Loucy (cell line): Measurements from ENCODE around the gene CR1.

Experiments used
- H2AFZ ChIP-seq: fragments of 200-600 bp; sonication (generic); 2 replicates; pipeline ENCODE4 v1.6.0; 2016; ENCODE audit warnings: antibody characterized with exemption, mild to moderate bottlenecking, low read length, moderate library complexity
- H3F3A ChIP-seq: fragments of 200-600 bp; 2 replicates; pipeline ENCODE4 v1.6.0; 2016; ENCODE audit warnings: antibody characterized with exemption, low read depth, mild to moderate bottlenecking
- H3K27me3 ChIP-seq: fragments of 200-600 bp; sonication (generic); 2 replicates; pipeline ENCODE4 v1.6.1; 2014; ENCODE audit warnings: low read length, mild to moderate bottlenecking; ENCODE audit not compliant: insufficient read depth, poor library complexity, severe bottlenecking
- H3K36me3 ChIP-seq: fragments of 200-600 bp; sonication (generic); 2 replicates; pipeline ENCODE4 v1.6.1; 2016; ENCODE audit warnings: low read length; ENCODE audit not compliant: insufficient read depth
- H3K4me1 ChIP-seq: fragments of 200-600 bp; sonication (generic); 2 replicates; pipeline ENCODE4 v1.5.1; 2014; ENCODE audit warnings: low read length, mild to moderate bottlenecking; ENCODE audit not compliant: insufficient read depth, poor library complexity, severe bottlenecking
- H3K4me2 ChIP-seq: fragments of 200-600 bp; sonication (generic); 2 replicates; pipeline ENCODE4 v1.6.0; 2014; ENCODE audit warnings: antibody characterized with exemption, low read length, low read depth, mild to moderate bottlenecking; ENCODE audit not compliant: poor library complexity, severe bottlenecking
- H3K4me3 ChIP-seq: fragments of 200-600 bp; sonication (generic); 2 replicates; pipeline ENCODE4 v1.5.1; 2014; ENCODE audit warnings: low read length, mild to moderate bottlenecking, mixed read lengths; ENCODE audit not compliant: poor library complexity, severe bottlenecking
- H3K79me2 ChIP-seq: fragments of 200-600 bp; sonication (generic); 2 replicates; pipeline ENCODE4 v1.6.1; 2014; ENCODE audit warnings: low read length; ENCODE audit not compliant: insufficient read depth
- H3K9ac ChIP-seq: fragments of 200-600 bp; sonication (generic); 2 replicates; pipeline ENCODE4 v1.6.0; 2014; ENCODE audit warnings: mild to moderate bottlenecking, low read depth, low read length, moderate library complexity; ENCODE audit not compliant: poor library complexity, severe bottlenecking
- H3K9me2 ChIP-seq: fragments of 200-600 bp; sonication (generic); replicated peaks from 2 replicates; pipeline ENCODE4 v1.6.1; 2016; ENCODE audit warnings: low read depth, low read length, mixed read lengths
- H3K9me3 ChIP-seq: fragments of 200-600 bp; sonication (generic); 2 replicates; pipeline ENCODE4 v1.6.1; 2014; ENCODE audit warnings: mild to moderate bottlenecking, antibody characterized with exemption, low read length, low read depth; ENCODE audit not compliant: insufficient read depth
- H4K20me1 ChIP-seq: fragments of 200-600 bp; sonication (generic); 2 replicates; pipeline ENCODE4 v1.6.0; 2014; ENCODE audit warnings: antibody characterized with exemption, low read length, mild to moderate bottlenecking; ENCODE audit not compliant: insufficient read depth, poor library complexity, severe bottlenecking
- EZH2phosphoT487 ChIP-seq: fragments of 200-600 bp; IDR thresholded peaks from 2 replicates; pipeline ENCODE4 v1.6.1; 2018; ENCODE audit warnings: antibody characterized with exemption, mild to moderate bottlenecking, moderate library complexity, borderline replicate concordance
- TF ChIP-seq, protein P1 (sequence below): fragments of 200-600 bp; sonication (generic); conservative IDR thresholded peaks from 2 replicates; pipeline ENCODE4 v1.5.1; 2014; ENCODE audit warnings: mild to moderate bottlenecking, antibody characterized with exemption, low read length

Gene CR1

DNA sequence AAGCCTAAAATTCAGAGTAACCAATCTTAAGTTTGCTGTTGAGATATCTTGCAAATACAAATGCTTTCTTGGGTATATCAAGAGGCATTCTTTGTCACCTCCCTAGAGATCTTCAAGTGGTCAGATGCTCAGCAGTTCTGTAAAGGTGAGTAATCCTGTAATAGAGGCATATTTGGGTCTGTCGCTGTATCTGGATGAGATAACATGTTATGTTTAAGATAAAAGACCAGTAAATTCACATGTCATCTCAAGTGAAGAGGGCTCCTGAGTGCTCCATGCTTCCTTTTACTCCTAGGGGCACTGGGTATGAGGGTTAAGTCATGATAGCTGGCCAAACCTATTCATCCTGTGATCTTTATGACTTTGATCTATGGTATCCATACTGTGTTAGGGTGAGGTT, 34.3 kb upstream of the CR1 start:
- Histone ChIP-seq H3K36me3 (no peaks in the 10 kb centered on the region), H3K9me3 (no peaks in the 10 kb centered on the region), H3K9me2 (no peaks in the 10 kb centered on the region), H3K27me3 (no peaks in the 10 kb centered on the region), H2AFZ (no peak overlapping the region), H4K20me1 (no peaks in the 10 kb centered on the region), H3K4me2 (no peak overlapping the region), H3K79me2 (no peaks in the 10 kb centered on the region), H3K4me3 (no peak overlapping the region), H3F3A (no peaks in the 10 kb centered on the region), H3K4me1 (no peaks in the 10 kb centered on the region), H3K9ac (no peak overlapping the region)
- no peak for TF ChIP-seq EZH2phosphoT487
- TF ChIP-seq, protein P1, sequence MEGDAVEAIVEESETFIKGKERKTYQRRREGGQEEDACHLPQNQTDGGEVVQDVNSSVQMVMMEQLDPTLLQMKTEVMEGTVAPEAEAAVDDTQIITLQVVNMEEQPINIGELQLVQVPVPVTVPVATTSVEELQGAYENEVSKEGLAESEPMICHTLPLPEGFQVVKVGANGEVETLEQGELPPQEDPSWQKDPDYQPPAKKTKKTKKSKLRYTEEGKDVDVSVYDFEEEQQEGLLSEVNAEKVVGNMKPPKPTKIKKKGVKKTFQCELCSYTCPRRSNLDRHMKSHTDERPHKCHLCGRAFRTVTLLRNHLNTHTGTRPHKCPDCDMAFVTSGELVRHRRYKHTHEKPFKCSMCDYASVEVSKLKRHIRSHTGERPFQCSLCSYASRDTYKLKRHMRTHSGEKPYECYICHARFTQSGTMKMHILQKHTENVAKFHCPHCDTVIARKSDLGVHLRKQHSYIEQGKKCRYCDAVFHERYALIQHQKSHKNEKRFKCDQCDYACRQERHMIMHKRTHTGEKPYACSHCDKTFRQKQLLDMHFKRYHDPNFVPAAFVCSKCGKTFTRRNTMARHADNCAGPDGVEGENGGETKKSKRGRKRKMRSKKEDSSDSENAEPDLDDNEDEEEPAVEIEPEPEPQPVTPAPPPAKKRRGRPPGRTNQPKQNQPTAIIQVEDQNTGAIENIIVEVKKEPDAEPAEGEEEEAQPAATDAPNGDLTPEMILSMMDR, result no peak

DNA sequence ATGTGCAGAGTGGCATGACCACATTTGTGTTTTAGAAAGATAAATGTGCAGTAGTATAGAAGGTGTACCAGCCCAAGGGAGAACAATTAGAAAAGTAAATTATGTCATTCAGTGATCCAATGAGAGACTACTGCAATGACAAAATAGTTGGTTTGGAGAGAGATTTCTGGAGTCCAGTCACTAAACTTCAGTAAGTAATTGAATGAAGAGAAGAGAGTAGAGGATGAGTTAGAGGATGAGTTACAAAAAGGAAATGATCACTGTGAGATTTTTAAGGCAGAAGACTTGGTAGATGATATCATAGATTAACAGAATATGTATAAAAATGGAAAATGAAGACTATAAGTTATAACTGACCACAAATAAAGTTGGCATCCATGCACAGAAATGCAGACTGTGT, 33.4 kb upstream of the CR1 start:
- H3K4me3 ChIP-seq, result no peak overlapping the region
- no peak overlapping the region for H2AFZ ChIP-seq
- no peaks in the 10 kb centered on the region for H3K9me2 ChIP-seq
- no peaks in the 10 kb centered on the region for H3F3A ChIP-seq
- H3K4me1 ChIP-seq, result no peaks in the 10 kb centered on the region
- H4K20me1 ChIP-seq, result no peaks in the 10 kb centered on the region
- no peaks in the 10 kb centered on the region for H3K9me3 ChIP-seq
- TF ChIP-seq, protein P1, result no peak
- H3K36me3 ChIP-seq, result no peaks in the 10 kb centered on the region
- no peaks in the 10 kb centered on the region for H3K27me3 ChIP-seq
- no peak overlapping the region for H3K4me2 ChIP-seq
- H3K9ac ChIP-seq, result no peak overlapping the region
- H3K79me2 ChIP-seq, result no peaks in the 10 kb centered on the region

DNA sequence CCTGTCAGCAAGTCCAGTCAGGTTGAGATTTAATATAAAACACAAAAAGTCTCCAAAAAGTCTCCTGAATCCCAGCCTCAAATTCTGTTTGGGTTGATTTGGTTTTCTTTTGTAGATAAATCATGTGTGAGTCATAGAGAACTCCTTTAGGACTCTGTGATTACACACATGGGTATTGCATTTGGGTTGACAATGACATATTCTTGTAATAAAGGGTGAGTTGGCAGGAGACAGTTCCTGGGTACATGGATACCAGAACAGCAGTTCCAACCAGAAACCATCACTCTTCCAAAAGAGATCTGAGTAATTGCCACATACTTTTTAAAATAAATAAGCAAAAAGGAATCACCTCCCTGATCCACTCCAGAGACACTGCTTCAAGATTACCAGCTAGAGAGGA, 32.9 kb upstream of the CR1 start:
- TF ChIP-seq EZH2phosphoT487, result no peak
- TF ChIP-seq, protein P1, result no peak
- no peaks in the 10 kb centered on the region for H3F3A ChIP-seq

More for the DNA sequence above, 32.9 kb upstream of the CR1 start:
- Histone ChIP-seq H3K4me2 (no peak overlapping the region), H3K36me3 (no peaks in the 10 kb centered on the region), H4K20me1 (no peaks in the 10 kb centered on the region), H3K9me3 (no peaks in the 10 kb centered on the region), H3K9me2 (no peaks in the 10 kb centered on the region), H3K79me2 (no peaks in the 10 kb centered on the region), H3K4me3 (no peak overlapping the region), H3K9ac (no peak overlapping the region), H3K27me3 (no peaks in the 10 kb centered on the region), H3K4me1 (no peaks in the 10 kb centered on the region), H2AFZ (no peak overlapping the region)
